ENCODE measurements around the gene BUB1.

Gene BUB1

DNA sequence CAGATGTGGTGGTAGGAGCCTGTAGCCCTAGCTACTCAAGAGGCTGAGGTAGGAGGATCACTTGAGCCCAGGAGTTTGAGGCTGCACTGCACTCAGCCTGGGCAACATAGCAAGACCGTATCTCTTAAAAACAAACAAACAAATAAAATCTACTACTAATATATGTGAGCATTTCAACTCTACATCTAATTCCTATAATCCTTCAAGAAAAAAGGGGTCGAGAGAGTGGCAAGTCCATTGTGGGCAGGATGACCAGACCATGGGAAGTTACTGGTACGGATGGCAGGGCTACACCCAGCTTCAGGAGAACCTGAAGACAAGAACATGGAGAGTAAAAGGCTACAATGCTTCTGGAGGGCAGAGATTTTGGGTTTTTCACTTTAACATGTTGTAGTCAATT is 24.0 kb downstream of the BUB1 start:
- Histone ChIP-seq H3K9me3 (no peaks in the 10 kb centered on the region), H3K4me3 (ENCODE audit: low read depth in 1 of 2, low read length in 1 of 2) (no peak overlapping the region), H3K36me3 (peaks cover 93% of the 10 kb centered on the region), H3K27me3 (no peaks in the 10 kb centered on the region), H3K27ac (no peak overlapping the region), H3K4me1 (ENCODE audit: control insufficient read depth in 1 of 2, insufficient read depth in 1 of 2, low read depth in 1 of 2, low read length in 1 of 2) (no peaks in the 10 kb centered on the region)
- TF ChIP-seq, protein P1, sequence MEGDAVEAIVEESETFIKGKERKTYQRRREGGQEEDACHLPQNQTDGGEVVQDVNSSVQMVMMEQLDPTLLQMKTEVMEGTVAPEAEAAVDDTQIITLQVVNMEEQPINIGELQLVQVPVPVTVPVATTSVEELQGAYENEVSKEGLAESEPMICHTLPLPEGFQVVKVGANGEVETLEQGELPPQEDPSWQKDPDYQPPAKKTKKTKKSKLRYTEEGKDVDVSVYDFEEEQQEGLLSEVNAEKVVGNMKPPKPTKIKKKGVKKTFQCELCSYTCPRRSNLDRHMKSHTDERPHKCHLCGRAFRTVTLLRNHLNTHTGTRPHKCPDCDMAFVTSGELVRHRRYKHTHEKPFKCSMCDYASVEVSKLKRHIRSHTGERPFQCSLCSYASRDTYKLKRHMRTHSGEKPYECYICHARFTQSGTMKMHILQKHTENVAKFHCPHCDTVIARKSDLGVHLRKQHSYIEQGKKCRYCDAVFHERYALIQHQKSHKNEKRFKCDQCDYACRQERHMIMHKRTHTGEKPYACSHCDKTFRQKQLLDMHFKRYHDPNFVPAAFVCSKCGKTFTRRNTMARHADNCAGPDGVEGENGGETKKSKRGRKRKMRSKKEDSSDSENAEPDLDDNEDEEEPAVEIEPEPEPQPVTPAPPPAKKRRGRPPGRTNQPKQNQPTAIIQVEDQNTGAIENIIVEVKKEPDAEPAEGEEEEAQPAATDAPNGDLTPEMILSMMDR (IDR thresholded peaks at IDR 0.05) = no peak

DNA sequence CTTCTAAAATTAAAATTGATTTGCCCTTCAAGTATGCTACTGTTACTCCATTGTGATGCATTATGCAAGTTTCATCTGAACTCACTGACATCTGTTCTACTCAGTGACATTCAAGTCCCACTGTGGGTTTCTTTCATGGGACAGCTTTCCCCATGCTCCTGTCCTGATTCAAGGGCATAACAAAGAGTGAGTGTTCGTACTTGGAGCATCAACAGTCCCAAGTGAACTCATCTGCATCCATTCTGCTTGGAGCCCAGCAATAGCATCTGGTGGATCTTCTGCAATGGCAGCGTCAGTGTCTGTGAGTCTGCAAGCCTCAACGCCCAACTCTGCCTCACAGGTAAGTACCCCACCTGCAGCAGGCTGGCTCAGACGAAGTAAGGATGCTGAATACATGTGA is 27.5 kb downstream of the BUB1 start:
- H3K36me3 ChIP-seq = peaks cover 78% of the 10 kb centered on the region
- no peaks in the 10 kb centered on the region for H3K27me3 ChIP-seq
- H3K9me3 ChIP-seq = no peaks in the 10 kb centered on the region
- no peaks in the 10 kb centered on the region for H3K4me1 ChIP-seq (ENCODE audit: control insufficient read depth in 1 of 2, insufficient read depth in 1 of 2, low read depth in 1 of 2, low read length in 1 of 2)
- TF ChIP-seq, protein P1 (IDR thresholded peaks at IDR 0.05) = no peak
- no peak overlapping the region for H3K4me3 ChIP-seq (ENCODE audit: low read depth in 1 of 2, low read length in 1 of 2)
- H3K27ac ChIP-seq = no peak overlapping the region

DNA sequence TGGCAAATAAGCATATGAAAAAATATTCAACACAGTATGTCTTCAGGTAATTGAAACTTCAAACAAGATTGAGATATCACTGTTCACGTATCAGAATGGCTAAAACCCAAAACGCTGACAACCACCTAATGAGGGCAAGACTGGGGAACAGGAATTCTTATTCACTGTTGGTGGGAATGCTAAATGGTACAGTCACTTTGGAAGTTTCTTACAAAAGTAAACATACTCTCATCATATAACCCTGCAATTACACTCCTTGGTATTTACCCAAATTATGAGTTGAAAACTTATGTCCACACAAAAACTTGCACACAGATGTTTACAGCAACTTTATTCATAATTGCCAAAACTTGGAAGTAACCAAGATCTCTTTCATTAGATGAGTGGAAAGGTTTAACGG is 30.1 kb downstream of the BUB1 start:
- peaks cover 65% of the 10 kb centered on the region for H3K36me3 ChIP-seq
- TF ChIP-seq, protein P1 (IDR thresholded peaks at IDR 0.05) = no peak
- no peaks in the 10 kb centered on the region for H3K9me3 ChIP-seq
- no peaks in the 10 kb centered on the region for H3K27me3 ChIP-seq
- no peaks in the 10 kb centered on the region for H3K4me1 ChIP-seq (ENCODE audit: control insufficient read depth in 1 of 2, insufficient read depth in 1 of 2, low read depth in 1 of 2, low read length in 1 of 2)
- H3K4me3 ChIP-seq (ENCODE audit: low read depth in 1 of 2, low read length in 1 of 2) = no peak overlapping the region
- H3K27ac ChIP-seq = no peak overlapping the region

DNA sequence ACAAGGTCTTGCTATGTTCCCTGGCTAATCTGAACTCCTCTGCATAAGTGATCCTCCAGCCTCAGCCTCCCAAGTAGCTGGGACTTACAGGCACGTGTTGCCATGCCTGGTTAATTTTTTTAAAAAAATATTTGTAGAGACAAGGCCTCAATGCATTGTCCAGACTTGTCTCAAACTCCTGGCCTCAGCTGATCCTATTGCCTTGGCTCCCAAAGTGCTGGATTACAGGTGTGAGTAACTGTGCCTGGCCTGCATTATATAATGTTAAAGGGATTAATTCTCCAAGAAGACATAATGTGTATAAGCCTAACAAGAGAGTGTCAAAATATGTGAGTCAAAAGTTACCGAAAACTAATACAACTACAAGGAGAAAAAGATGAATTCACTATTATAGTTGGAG is 32.2 kb downstream of the BUB1 start:
- peaks cover 57% of the 10 kb centered on the region for H3K36me3 ChIP-seq
- TF ChIP-seq, protein P1 (IDR thresholded peaks at IDR 0.05) = no peak
- no peaks in the 10 kb centered on the region for H3K27me3 ChIP-seq
- H3K27ac ChIP-seq = no peak overlapping the region
- no peak overlapping the region for H3K4me3 ChIP-seq (ENCODE audit: low read depth in 1 of 2, low read length in 1 of 2)
- H3K4me1 ChIP-seq (ENCODE audit: control insufficient read depth in 1 of 2, insufficient read depth in 1 of 2, low read depth in 1 of 2, low read length in 1 of 2) = no peaks in the 10 kb centered on the region
- no peaks in the 10 kb centered on the region for H3K9me3 ChIP-seq

GRCh38 chr2:110644357-110644756 is 33.5 kb downstream of the BUB1 start:
- Histone ChIP-seq H3K9me3 (no peaks in the 10 kb centered on the region), H3K27ac (no peak overlapping the region), H3K27me3 (no peaks in the 10 kb centered on the region), H3K4me3 (ENCODE audit: low read depth in 1 of 2, low read length in 1 of 2) (no peak overlapping the region), H3K36me3 (peaks cover 57% of the 10 kb centered on the region), H3K4me1 (ENCODE audit: control insufficient read depth in 1 of 2, insufficient read depth in 1 of 2, low read depth in 1 of 2, low read length in 1 of 2) (no peaks in the 10 kb centered on the region)
- TF ChIP-seq, protein P1 (IDR thresholded peaks at IDR 0.05) = no peak

GRCh38 chr2:110642360-110642759 is 35.5 kb downstream of the BUB1 start:
- Histone ChIP-seq H3K4me3 (ENCODE audit: low read depth in 1 of 2, low read length in 1 of 2) (no peak overlapping the region), H3K27ac (no peak overlapping the region), H3K36me3 (peaks cover 58% of the 10 kb centered on the region), H3K27me3 (no peaks in the 10 kb centered on the region), H3K4me1 (ENCODE audit: control insufficient read depth in 1 of 2, insufficient read depth in 1 of 2, low read depth in 1 of 2, low read length in 1 of 2) (no peaks in the 10 kb centered on the region), H3K9me3 (no peaks in the 10 kb centered on the region)
- TF ChIP-seq, protein P1 (IDR thresholded peaks at IDR 0.05) = no peak

All from neutrophil (primary cell).